ENCODE measurements around the gene AP1S3.

The AP1S3 gene

GRCh38 chr2:223852281-223852795, 15.0 kb upstream of the AP1S3 start:
- Histone ChIP-seq H3K4me3 (replicated peaks; ENCODE audit: low read depth, low read length) (no peak overlapping the region), H3K36me3 (ENCODE audit: control insufficient read depth, insufficient read depth, low read length) (peaks cover 3% of the 10 kb centered on the region), H3K27me3 (replicated peaks; ENCODE audit: control insufficient read depth, insufficient read depth, low read length) (no peaks in the 10 kb centered on the region)
- TF ChIP-seq, protein P1, sequence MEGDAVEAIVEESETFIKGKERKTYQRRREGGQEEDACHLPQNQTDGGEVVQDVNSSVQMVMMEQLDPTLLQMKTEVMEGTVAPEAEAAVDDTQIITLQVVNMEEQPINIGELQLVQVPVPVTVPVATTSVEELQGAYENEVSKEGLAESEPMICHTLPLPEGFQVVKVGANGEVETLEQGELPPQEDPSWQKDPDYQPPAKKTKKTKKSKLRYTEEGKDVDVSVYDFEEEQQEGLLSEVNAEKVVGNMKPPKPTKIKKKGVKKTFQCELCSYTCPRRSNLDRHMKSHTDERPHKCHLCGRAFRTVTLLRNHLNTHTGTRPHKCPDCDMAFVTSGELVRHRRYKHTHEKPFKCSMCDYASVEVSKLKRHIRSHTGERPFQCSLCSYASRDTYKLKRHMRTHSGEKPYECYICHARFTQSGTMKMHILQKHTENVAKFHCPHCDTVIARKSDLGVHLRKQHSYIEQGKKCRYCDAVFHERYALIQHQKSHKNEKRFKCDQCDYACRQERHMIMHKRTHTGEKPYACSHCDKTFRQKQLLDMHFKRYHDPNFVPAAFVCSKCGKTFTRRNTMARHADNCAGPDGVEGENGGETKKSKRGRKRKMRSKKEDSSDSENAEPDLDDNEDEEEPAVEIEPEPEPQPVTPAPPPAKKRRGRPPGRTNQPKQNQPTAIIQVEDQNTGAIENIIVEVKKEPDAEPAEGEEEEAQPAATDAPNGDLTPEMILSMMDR (IDR thresholded peaks at IDR 0.05; ENCODE audit: insufficient read depth, low read length, poor library complexity, severe bottlenecking), result no peak
- no peak for DNase-seq (ENCODE audit: extremely low read depth, insufficient read length)

GRCh38 chr2:223847410-223847809, 10.0 kb upstream of the AP1S3 start:
- H3K4me3 ChIP-seq (replicated peaks; ENCODE audit: low read depth, low read length), result no peak overlapping the region
- H3K36me3 ChIP-seq (ENCODE audit: control insufficient read depth, insufficient read depth, low read length), result no peaks in the 10 kb centered on the region; the same call in 1 of the 2 replicates
- DNase-seq (ENCODE audit: extremely low read depth, insufficient read length), result no peak
- H3K27me3 ChIP-seq (replicated peaks; ENCODE audit: control insufficient read depth, insufficient read depth, low read length), result no peaks in the 10 kb centered on the region
- TF ChIP-seq, protein P1 (IDR thresholded peaks at IDR 0.05; ENCODE audit: insufficient read depth, low read length, poor library complexity, severe bottlenecking), result no peak

- H3K36me3 ChIP-seq (ENCODE audit: control insufficient read depth, insufficient read depth, low read length), result no peaks in the 10 kb centered on the region; the same call in 1 of the 2 replicates
- H3K4me3 ChIP-seq (replicated peaks; ENCODE audit: low read depth, low read length), result no peak overlapping the region
- TF ChIP-seq, protein P1 (IDR thresholded peaks at IDR 0.05; ENCODE audit: insufficient read depth, low read length, poor library complexity, severe bottlenecking), result no peak
- H3K27me3 ChIP-seq (replicated peaks; ENCODE audit: control insufficient read depth, insufficient read depth, low read length), result no peaks in the 10 kb centered on the region
- no peak for DNase-seq (ENCODE audit: extremely low read depth, insufficient read length)
Observed at GRCh38 chr2:223846515-223846914, 9.1 kb upstream of the AP1S3 start.

- TF ChIP-seq, protein P1 (IDR thresholded peaks at IDR 0.05; ENCODE audit: insufficient read depth, low read length, poor library complexity, severe bottlenecking), result no peak
- Histone ChIP-seq H3K4me3 (replicated peaks; ENCODE audit: low read depth, low read length) (no peak overlapping the region), H3K36me3 (ENCODE audit: control insufficient read depth, insufficient read depth, low read length) (no peaks in the 10 kb centered on the region), H3K27me3 (replicated peaks; ENCODE audit: control insufficient read depth, insufficient read depth, low read length) (no peaks in the 10 kb centered on the region)
- no peak for DNase-seq (ENCODE audit: extremely low read depth, insufficient read length)
Observed at GRCh38 chr2:223841436-223842190, 4.2 kb upstream of the AP1S3 start.

- H3K27me3 ChIP-seq (replicated peaks; ENCODE audit: control insufficient read depth, insufficient read depth, low read length), result no peaks in the 10 kb centered on the region
- H3K4me3 ChIP-seq (replicated peaks; ENCODE audit: low read depth, low read length), result peak overlapping the region; percentile 76
- TF ChIP-seq, protein P1 (IDR thresholded peaks at IDR 0.05; ENCODE audit: insufficient read depth, low read length, poor library complexity, severe bottlenecking), result no peak
- H3K36me3 ChIP-seq (ENCODE audit: control insufficient read depth, insufficient read depth, low read length), result 0 out of 2 replicates have a peak, but pooled peaks cover 1% of the 10 kb centered on the region
- peak; percentile 80 for DNase-seq (ENCODE audit: extremely low read depth, insufficient read length)
Observed at GRCh38 chr2:223835701-223836532, 1.5 kb downstream of the AP1S3 start.
